Osteocyte (in vitro differentiated cells): ENCODE measurements around the gene DNM2. TPM values are rescaled to one million over a fixed set of nuclear protein-coding genes. Genes with fewer than 3 reads are reported as not detected.

Experiments used
- DNase-seq: peaks from one replicate; pipeline ENCODE4 v3.0.0; 2021; ENCODE audit warnings: mixed read lengths; ENCODE audit not compliant: unreplicated experiment; ENCODE audit errors: extremely low spot score
- H3K27ac Mint-ChIP-seq: one replicate; pipeline ENCODE4 v1.8.0; 2021; ENCODE audit warnings: mild to moderate bottlenecking, mixed read lengths; ENCODE audit not compliant: unreplicated experiment
- H3K27me3 Mint-ChIP-seq: one replicate; pipeline ENCODE4 v1.8.0; 2021; ENCODE audit warnings: mixed read lengths; ENCODE audit not compliant: unreplicated experiment
- H3K36me3 Mint-ChIP-seq: one replicate; pipeline ENCODE4 v1.8.0; 2021; ENCODE audit warnings: mixed read lengths; ENCODE audit not compliant: unreplicated experiment
- H3K4me1 Mint-ChIP-seq: one replicate; pipeline ENCODE4 v1.8.0; 2021; ENCODE audit warnings: mixed read lengths; ENCODE audit not compliant: unreplicated experiment
- H3K4me3 Mint-ChIP-seq: one replicate; pipeline ENCODE4 v1.8.0; 2021; ENCODE audit warnings: mild to moderate bottlenecking, moderate library complexity, mixed read lengths; ENCODE audit not compliant: unreplicated experiment
- H3K9me3 Mint-ChIP-seq: one replicate; pipeline ENCODE4 v1.8.0; 2021; ENCODE audit warnings: mixed read lengths; ENCODE audit not compliant: unreplicated experiment
- CTCF ChIP-seq: fragments of 200-600 bp; sonication (generic); IDR thresholded peaks from 2 replicates; pipeline ENCODE4 v1.5.0; 2021; ENCODE audit warnings: antibody characterized with exemption, mild to moderate bottlenecking, moderate library complexity
- total RNA-seq: library from RNA; stranded (reverse); gene quantifications from 2 replicates; pipeline ENCODE4 v1.2.1, GENCODE V29; 2021

The DNM2 gene
- total RNA-seq, 1 donor from 2014 or later: 157 TPM

GRCh38 chr19:10762656-10763055, 44.8 kb downstream of the DNM2 start:
- no peak for DNase-seq
- Mint-ChIP-seq H3K27me3 (no peaks in the 10 kb centered on the region), H3K4me1 (peaks cover 67% of the 10 kb centered on the region), H3K9me3 (no peaks in the 10 kb centered on the region), H3K27ac (peak overlapping the region; percentile 79), H3K4me3 (no peak overlapping the region), H3K36me3 (peaks cover 6% of the 10 kb centered on the region)
- no peak for TF ChIP-seq CTCF

GRCh38 chr19:10763411-10763810, 45.5 kb downstream of the DNM2 start:
- H3K4me3 Mint-ChIP-seq: no peak overlapping the region
- peaks cover 6% of the 10 kb centered on the region for H3K36me3 Mint-ChIP-seq
- no peak overlapping the region for H3K27ac Mint-ChIP-seq
- H3K4me1 Mint-ChIP-seq: peaks cover 69% of the 10 kb centered on the region
- no peaks in the 10 kb centered on the region for H3K9me3 Mint-ChIP-seq
- no peaks in the 10 kb centered on the region for H3K27me3 Mint-ChIP-seq
- TF ChIP-seq CTCF: no peak
- no peak for DNase-seq

- no peak overlapping the region for H3K27ac Mint-ChIP-seq
- no peak overlapping the region for H3K4me3 Mint-ChIP-seq
- H3K9me3 Mint-ChIP-seq: no peaks in the 10 kb centered on the region
- H3K36me3 Mint-ChIP-seq: peaks cover 6% of the 10 kb centered on the region
- no peaks in the 10 kb centered on the region for H3K27me3 Mint-ChIP-seq
- no peak for TF ChIP-seq CTCF
- DNase-seq: no peak
- H3K4me1 Mint-ChIP-seq: peaks cover 67% of the 10 kb centered on the region
Measured at GRCh38 chr19:10763828-10764339, 46.0 kb downstream of the DNM2 start.

GRCh38 chr19:10764340-10764894, 46.5 kb downstream of the DNM2 start:
- TF ChIP-seq CTCF: no peak
- Mint-ChIP-seq H3K4me1 (peaks cover 65% of the 10 kb centered on the region), H3K27me3 (no peaks in the 10 kb centered on the region), H3K9me3 (no peaks in the 10 kb centered on the region), H3K27ac (no peak overlapping the region), H3K4me3 (no peak overlapping the region), H3K36me3 (peaks cover 6% of the 10 kb centered on the region)
- no peak for DNase-seq

GRCh38 chr19:10766049-10766623, 48.3 kb downstream of the DNM2 start:
- Mint-ChIP-seq H3K4me1 (peaks cover 66% of the 10 kb centered on the region), H3K27ac (peak overlapping the region; percentile 71), H3K36me3 (peaks cover 7% of the 10 kb centered on the region), H3K4me3 (no peak overlapping the region), H3K9me3 (no peaks in the 10 kb centered on the region), H3K27me3 (no peaks in the 10 kb centered on the region)
- no peak for DNase-seq
- no peak for TF ChIP-seq CTCF
